ENCODE results near the gene C1QL2. TPM values are rescaled to one million over a fixed set of nuclear protein-coding genes. Genes with fewer than 3 reads are reported as not detected.

The C1QL2 gene
- total RNA-seq, 2 donors from 2014 or later: not detected

GRCh38 chr2:119174216-119174992, 15.9 kb upstream of the C1QL2 start:
- no peaks in the 10 kb centered on the region for H3K9me3 Mint-ChIP-seq
- peak; percentile 48 to 51 for ATAC-seq

GRCh38 chr2:119173556-119174060, 15.1 kb upstream of the C1QL2 start:
- no peaks in the 10 kb centered on the region for H3K9me3 Mint-ChIP-seq
- no peak overlapping the region for H3K4me3 Mint-ChIP-seq
- ATAC-seq: no peak

More at GRCh38 chr2:119174216-119174992, 15.9 kb upstream of the C1QL2 start:
- Mint-ChIP-seq H3K4me1 (ENCODE audit: low read depth in 2 of 2) (no peaks in the 10 kb centered on the region), H3K4me3 (no peak overlapping the region), H3K27ac (no peak overlapping the region), H3K36me3 (no peaks in the 10 kb centered on the region), H3K27me3 (no peaks in the 10 kb centered on the region)
- DNase-seq (ENCODE audit: low spot score): peak; percentile 69

GRCh38 chr2:119170504-119170903, 12.0 kb upstream of the C1QL2 start:
- ATAC-seq: no peak
- Mint-ChIP-seq H3K9me3 (no peaks in the 10 kb centered on the region), H3K36me3 (no peaks in the 10 kb centered on the region)

More at GRCh38 chr2:119173556-119174060, 15.1 kb upstream of the C1QL2 start:
- H3K27me3 Mint-ChIP-seq: peaks cover 0 to 1% of the 10 kb centered on the region in 2 donors
- no peaks in the 10 kb centered on the region for H3K4me1 Mint-ChIP-seq (ENCODE audit: low read depth in 2 of 2)
- no peak for DNase-seq (ENCODE audit: low spot score)
- no peak overlapping the region for H3K27ac Mint-ChIP-seq
- no peaks in the 10 kb centered on the region for H3K36me3 Mint-ChIP-seq

GRCh38 chr2:119169717-119170116, 11.2 kb upstream of the C1QL2 start:
- ATAC-seq: no peak
- no peaks in the 10 kb centered on the region for H3K9me3 Mint-ChIP-seq
- no peak for DNase-seq (ENCODE audit: low spot score)

More at GRCh38 chr2:119170504-119170903, 12.0 kb upstream of the C1QL2 start:
- no peak for DNase-seq (ENCODE audit: low spot score)
- H3K4me3 Mint-ChIP-seq: no peak overlapping the region
- H3K27ac Mint-ChIP-seq: no peak overlapping the region
- H3K27me3 Mint-ChIP-seq: peaks cover 7 to 14% of the 10 kb centered on the region in 2 donors
- H3K4me1 Mint-ChIP-seq (ENCODE audit: low read depth in 2 of 2): no peaks in the 10 kb centered on the region

GRCh38 chr2:119160361-119160990, 1.9 kb upstream of the C1QL2 start:
- DNase-seq (ENCODE audit: low spot score): no peak
- no peaks in the 10 kb centered on the region for H3K36me3 Mint-ChIP-seq
- H3K4me3 Mint-ChIP-seq: no peak overlapping the region
- ATAC-seq: no peak
- peaks cover 33 to 43% of the 10 kb centered on the region in 2 donors for H3K27me3 Mint-ChIP-seq
- H3K4me1 Mint-ChIP-seq (ENCODE audit: low read depth in 2 of 2): no peaks in the 10 kb centered on the region
- no peak overlapping the region for H3K27ac Mint-ChIP-seq
- no peaks in the 10 kb centered on the region for H3K9me3 Mint-ChIP-seq

More at GRCh38 chr2:119169717-119170116, 11.2 kb upstream of the C1QL2 start:
- no peak overlapping the region for H3K4me3 Mint-ChIP-seq
- no peaks in the 10 kb centered on the region for H3K36me3 Mint-ChIP-seq
- no peak overlapping the region for H3K27ac Mint-ChIP-seq
- no peaks in the 10 kb centered on the region for H3K4me1 Mint-ChIP-seq (ENCODE audit: low read depth in 2 of 2)
- H3K27me3 Mint-ChIP-seq: peaks cover 7 to 14% of the 10 kb centered on the region in 2 donors

GRCh38 chr2:119157850-119158511, 570 bp downstream of the C1QL2 start:
- H3K9me3 Mint-ChIP-seq: no peaks in the 10 kb centered on the region
- DNase-seq (ENCODE audit: low spot score): no peak
- peaks cover 35 to 46% of the 10 kb centered on the region in 2 donors for H3K27me3 Mint-ChIP-seq
- no peaks in the 10 kb centered on the region for H3K36me3 Mint-ChIP-seq
- no peaks in the 10 kb centered on the region for H3K4me1 Mint-ChIP-seq (ENCODE audit: low read depth in 2 of 2)
- no peak overlapping the region for H3K27ac Mint-ChIP-seq
- no peak overlapping the region for H3K4me3 Mint-ChIP-seq
- ATAC-seq: no peak

GRCh38 chr2:119156891-119157773, 1.4 kb downstream of the C1QL2 start:
- peaks cover 33 to 45% of the 10 kb centered on the region in 2 donors for H3K27me3 Mint-ChIP-seq
- no peaks in the 10 kb centered on the region for H3K9me3 Mint-ChIP-seq
- no peaks in the 10 kb centered on the region for H3K4me1 Mint-ChIP-seq (ENCODE audit: low read depth in 2 of 2)
- H3K36me3 Mint-ChIP-seq: no peaks in the 10 kb centered on the region
- no peak overlapping the region for H3K4me3 Mint-ChIP-seq
- no peak overlapping the region for H3K27ac Mint-ChIP-seq
- ATAC-seq (peak in 1 of 2 donors; percentile 9), DNase-seq (ENCODE audit: low spot score) (no peak)

GRCh38 chr2:119156105-119156890, 2.3 kb downstream of the C1QL2 start:
- ATAC-seq (no peak), DNase-seq (ENCODE audit: low spot score) (no peak)
- Mint-ChIP-seq H3K27me3 (peaks cover 33 to 40% of the 10 kb centered on the region in 2 donors), H3K4me1 (ENCODE audit: low read depth in 2 of 2) (no peaks in the 10 kb centered on the region), H3K9me3 (no peaks in the 10 kb centered on the region), H3K27ac (no peak overlapping the region), H3K4me3 (no peak overlapping the region), H3K36me3 (no peaks in the 10 kb centered on the region)

GRCh38 chr2:119155633-119156032, 2.9 kb downstream of the C1QL2 start:
- no peak for DNase-seq (ENCODE audit: low spot score)
- H3K27ac Mint-ChIP-seq: no peak overlapping the region
- peaks cover 35 to 40% of the 10 kb centered on the region in 2 donors for H3K27me3 Mint-ChIP-seq
- no peak overlapping the region for H3K4me3 Mint-ChIP-seq
- H3K4me1 Mint-ChIP-seq (ENCODE audit: low read depth in 2 of 2): no peaks in the 10 kb centered on the region
- ATAC-seq: no peak
- no peaks in the 10 kb centered on the region for H3K9me3 Mint-ChIP-seq
- no peaks in the 10 kb centered on the region for H3K36me3 Mint-ChIP-seq

- Mint-ChIP-seq H3K4me3 (no peak overlapping the region), H3K27ac (no peak overlapping the region), H3K4me1 (ENCODE audit: low read depth in 2 of 2) (no peaks in the 10 kb centered on the region), H3K36me3 (no peaks in the 10 kb centered on the region), H3K9me3 (no peaks in the 10 kb centered on the region), H3K27me3 (peaks cover 40 to 41% of the 10 kb centered on the region in 2 donors)
- ATAC-seq (no peak), DNase-seq (ENCODE audit: low spot score) (no peak)
Measured at GRCh38 chr2:119154076-119154475, 4.5 kb downstream of the C1QL2 start.

GRCh38 chr2:119149611-119150010, 8.9 kb downstream of the C1QL2 start:
- Mint-ChIP-seq H3K4me1 (ENCODE audit: low read depth in 2 of 2) (no peaks in the 10 kb centered on the region), H3K4me3 (no peak overlapping the region), H3K27me3 (peaks cover 28 to 29% of the 10 kb centered on the region in 2 donors), H3K27ac (no peak overlapping the region), H3K36me3 (no peaks in the 10 kb centered on the region), H3K9me3 (no peaks in the 10 kb centered on the region)
- DNase-seq (ENCODE audit: low spot score) (no peak), ATAC-seq (no peak)

- no peaks in the 10 kb centered on the region for H3K4me1 Mint-ChIP-seq (ENCODE audit: low read depth in 2 of 2)
- no peak for ATAC-seq
- no peak for DNase-seq (ENCODE audit: low spot score)
- no peak overlapping the region for H3K4me3 Mint-ChIP-seq
- H3K27ac Mint-ChIP-seq: no peak overlapping the region
- H3K36me3 Mint-ChIP-seq: no peaks in the 10 kb centered on the region
- no peaks in the 10 kb centered on the region for H3K9me3 Mint-ChIP-seq
- peaks cover 24 to 28% of the 10 kb centered on the region in 2 donors for H3K27me3 Mint-ChIP-seq
Measured at GRCh38 chr2:119147776-119148715, 10.5 kb downstream of the C1QL2 start.
